SK-N-SH (cell line): Measurements from ENCODE around the gene TIAM2. TPM values are rescaled to one million over a fixed set of nuclear protein-coding genes. Genes with fewer than 3 reads are reported as not detected.
A peak's percentile ranks its signal among the peaks of the same experiment; 100 is the strongest.

Experiments
- CTCF ChIA-PET: fragments of 300-600, 350-600 bp; formaldehyde crosslinking; extraction: SDS; loops from one replicate; lab custom pipeline; 2021; lab: Yijun Ruan, JAX
- POLR2A ChIA-PET: fragments of 350-600 bp; sonication (Branson Sonifier 250); formaldehyde crosslinking; extraction: SDS; loops from one replicate; lab custom pipeline; 2020; ENCODE audit warnings: antibody characterized with exemption, inconsistent platforms; lab: Yijun Ruan, JAX
- DNase-seq: peaks from one replicate; pipeline ENCODE4 v3.0.0; 2012
- H2AFZ ChIP-seq: fragments of 200-600 bp; sonication (generic); 2 replicates; pipeline ENCODE4 v1.8.1; 2016; ENCODE audit warnings: antibody characterized with exemption, mild to moderate bottlenecking, low read depth
- H3F3A ChIP-seq: fragments of 200-600 bp; sonication (generic); replicated peaks from 2 replicates; pipeline ENCODE3; 2016; ENCODE audit warnings: antibody characterized with exemption, mild to moderate bottlenecking; ENCODE audit not compliant: insufficient read depth
- H3K27ac ChIP-seq, 2 experiments: fragments of 200-500 bp in 1 of 2; fragments of 200-600 bp in 1 of 2; sonication (Bioruptor generic) in 1 of 2; sonication (generic), shearing (Covaris generic) in 1 of 2; 2 replicates each; pipeline versions ENCODE4 v1.5.1 to v1.6.1; 2014 to 2016; ENCODE audit warnings: low read depth in 2 of 2, inconsistent platforms in 1 of 2, low read length in 1 of 2, mild to moderate bottlenecking in 1 of 2, mixed read lengths in 1 of 2
- H3K27me3 ChIP-seq: fragments of 200-600 bp; sonication (generic), shearing (Covaris generic); 2 replicates; pipeline ENCODE4 v1.6.1; 2016; ENCODE audit warnings: mixed run types; ENCODE audit not compliant: insufficient read depth
- H3K36me3 ChIP-seq, 2 experiments: fragments of 200-500 bp in 1 of 2; fragments of 200-600 bp in 1 of 2; sonication (Bioruptor generic) in 1 of 2; sonication (generic) in 1 of 2; replicated peaks in 1 of 2; 2 replicates each; pipeline versions ENCODE3 to v1.5.1; 2014 to 2016; ENCODE audit warnings: low read length in 1 of 2, mild to moderate bottlenecking in 1 of 2; ENCODE audit not compliant: insufficient read depth in 2 of 2, control insufficient read depth in 1 of 2
- H3K4me1 ChIP-seq, 2 experiments: fragments of 200-500 bp in 1 of 2; fragments of 200-600 bp in 1 of 2; sonication (Bioruptor generic) in 1 of 2; sonication (generic), shearing (Covaris generic) in 1 of 2; 2 replicates each; pipeline versions ENCODE4 v1.5.1 to v1.6.1; 2014 to 2016; ENCODE audit warnings: low read depth in 1 of 2, low read length in 1 of 2, mixed run types in 1 of 2; ENCODE audit not compliant: insufficient read depth in 2 of 2, control insufficient read depth in 1 of 2
- H3K4me2 ChIP-seq: fragments of 200-600 bp; sonication (generic), shearing (Covaris generic); 2 replicates; pipeline ENCODE4 v1.6.1; 2017; ENCODE audit warnings: mixed run types
- H3K4me3 ChIP-seq, 2 experiments: fragments of 200-500 bp in 1 of 2; fragments of 200-600 bp in 1 of 2; sonication (Bioruptor generic) in 1 of 2; sonication (generic), shearing (Covaris generic) in 1 of 2; 2 replicates each; pipeline versions ENCODE4 v1.5.1 to v1.8.1; 2014 to 2016; ENCODE audit warnings: low read depth in 2 of 2, inconsistent platforms in 1 of 2, low read length in 1 of 2, mild to moderate bottlenecking in 1 of 2, mixed read lengths in 1 of 2, moderate library complexity in 1 of 2
- H3K79me2 ChIP-seq: fragments of 200-600 bp; sonication (generic); 2 replicates; pipeline ENCODE4 v1.8.1; 2017; ENCODE audit warnings: mild to moderate bottlenecking; ENCODE audit not compliant: insufficient read depth
- H3K9ac ChIP-seq: fragments of 200-600 bp; sonication (generic); 2 replicates; pipeline ENCODE4 v1.6.1; 2017; ENCODE audit warnings: mixed run types
- H3K9me2 ChIP-seq: fragments of 200-600 bp; sonication (generic); 2 replicates; pipeline ENCODE4 v1.6.1; 2017; ENCODE audit warnings: mixed run types
- H3K9me3 ChIP-seq: fragments of 200-600 bp; sonication (generic); 2 replicates; pipeline ENCODE4 v1.6.1; 2017; ENCODE audit warnings: mixed run types, mild to moderate bottlenecking, moderate library complexity
- H4K20me1 ChIP-seq: fragments of 200-600 bp; sonication (generic); 2 replicates; pipeline ENCODE4 v1.6.1; 2017; ENCODE audit warnings: mild to moderate bottlenecking, mixed run types; ENCODE audit not compliant: insufficient read depth
- CTCF ChIP-seq: fragments of 200-600 bp; sonication (generic); IDR thresholded peaks from 2 replicates; pipeline ENCODE4 v1.6.1; 2017; ENCODE audit warnings: antibody characterized with exemption, mild to moderate bottlenecking, moderate library complexity
- EP300 ChIP-seq, 2 experiments: IDR thresholded peaks; 2 replicates each; pipeline versions ENCODE4 v1.4.0 to v1.6.1; 2012; ENCODE audit warnings: borderline replicate concordance in 1 of 2, low read depth in 1 of 2, low read length in 1 of 2
- EZH2phosphoT487 ChIP-seq: fragments of 200-600 bp; sonication (generic); IDR thresholded peaks from 2 replicates; pipeline ENCODE4 v1.6.1; 2017; ENCODE audit warnings: low read depth, mixed run types, mild to moderate bottlenecking, antibody characterized with exemption, moderate library complexity, borderline replicate concordance
- FOSL2 ChIP-seq: IDR thresholded peaks from 2 replicates; pipeline ENCODE4 v1.4.0; 2012; ENCODE audit warnings: low read depth, mild to moderate bottlenecking, moderate library complexity, borderline replicate concordance
- FOXM1 ChIP-seq: IDR thresholded peaks from 2 replicates; pipeline ENCODE4 v1.4.0; 2012; ENCODE audit warnings: low read depth, mild to moderate bottlenecking
- GABPA ChIP-seq: IDR thresholded peaks from 2 replicates; pipeline ENCODE4 v1.4.0; 2012; ENCODE audit warnings: low read depth, mild to moderate bottlenecking
- JUND ChIP-seq: IDR thresholded peaks from 2 replicates; pipeline ENCODE4 v1.4.0; 2012
- MEF2A ChIP-seq: IDR thresholded peaks from 2 replicates; pipeline ENCODE4 v1.4.0; 2012; ENCODE audit warnings: low read depth, borderline replicate concordance
- NFIC ChIP-seq: IDR thresholded peaks from 2 replicates; pipeline ENCODE4 v1.4.0; 2012; ENCODE audit warnings: borderline replicate concordance
- NRF1 ChIP-seq: IDR thresholded peaks from 2 replicates; pipeline ENCODE4 v1.6.1; 2012; ENCODE audit warnings: low read depth, mild to moderate bottlenecking, low read length
- RAD21 ChIP-seq: IDR thresholded peaks from 2 replicates; pipeline ENCODE4 v1.6.1; 2012; ENCODE audit warnings: mild to moderate bottlenecking, low read length
- RCOR1 ChIP-seq: fragments of 150-350 bp; IDR thresholded peaks from 2 replicates; pipeline ENCODE4 v1.6.1; 2017; ENCODE audit warnings: antibody characterized with exemption, low read length
- SMC3 ChIP-seq: IDR thresholded peaks from 2 replicates; pipeline ENCODE4 v1.6.1; 2012; ENCODE audit warnings: low read depth, low read length, improper control_type of control experiment
- TAF1 ChIP-seq: IDR thresholded peaks from 2 replicates; pipeline ENCODE4 v1.6.1; 2012; ENCODE audit warnings: low read depth, mild to moderate bottlenecking, low read length, moderate library complexity, borderline replicate concordance
- WGBS: methylation state at CpG from one replicate; pipeline ENCODE4 v1.1.6; 2017; ENCODE audit warnings: low lambda C conversion rate; 5-methylcytosine and 5-hydroxymethylcytosine counted together
- polyA plus RNA-seq, 3 experiments: library from polyadenylated mRNA; depleted of rRNA; stranded (reverse); fragments of >200 nt; gene quantifications; 2 replicates each; pipeline ENCODE4 v1.2.3, GENCODE V29; 2012
- TF ChIP-seq, protein P1 (sequence below): fragments of 150-350 bp; IDR thresholded peaks from 2 replicates; pipeline ENCODE4 v1.6.1; 2017; ENCODE audit warnings: antibody characterized with exemption, low read length, low read depth, borderline replicate concordance
- TF ChIP-seq, protein P2 (sequence below): IDR thresholded peaks from 2 replicates; pipeline ENCODE4 v1.6.1; 2012; ENCODE audit warnings: mild to moderate bottlenecking, low read depth, low read length, moderate library complexity
- TF ChIP-seq, protein P3 (sequence below): IDR thresholded peaks from 2 replicates; pipeline ENCODE4; 2012
- TF ChIP-seq, protein P4 (sequence below): fragments of 150-350 bp; IDR thresholded peaks from 2 replicates; pipeline ENCODE4 v1.6.1; 2016; ENCODE audit warnings: mild to moderate bottlenecking, low read depth, low read length
- TF ChIP-seq, protein P5 (sequence below): IDR thresholded peaks from 2 replicates; pipeline ENCODE4 v1.4.0; 2012; ENCODE audit warnings: low read depth

The TIAM2 gene
- polyA plus RNA-seq, 1 of the 3 experiments (the other 2 are of a cell fraction) = 13.6 TPM

DNA sequence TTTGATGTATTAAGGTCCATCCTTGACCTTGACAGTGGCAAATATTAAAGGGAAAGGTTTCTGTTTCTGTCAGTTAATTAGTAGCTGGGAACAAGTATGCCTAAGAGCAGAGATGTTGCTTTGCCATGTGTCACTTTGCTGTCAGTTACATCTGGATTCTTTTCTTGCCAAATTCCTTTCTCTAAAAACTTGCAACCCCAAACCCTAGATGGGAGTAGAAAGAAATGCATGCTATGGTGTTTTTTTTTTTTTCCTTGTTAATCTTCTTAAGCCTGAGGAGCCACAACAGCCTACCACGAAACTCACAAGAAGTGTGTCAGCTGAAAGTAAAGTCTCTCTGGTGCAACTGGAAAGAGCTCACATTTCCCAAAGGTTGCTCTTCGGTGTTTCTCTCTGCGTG, 250.7 kb downstream of the TIAM2 start:
- no peak for DNase-seq
- CTCF ChIA-PET = interaction anchor here (0.7 to 4.9 kb wide), 4 partner anchors 14 to 322 kb away, joined by 3 to 36 read pairs (median 4); no protein-coding TSS in a partner anchor
- Histone ChIP-seq H4K20me1 (no peaks in the 10 kb centered on the region), H3K9ac (no peak overlapping the region), H2AFZ (no peak overlapping the region), H3K36me3 (peaks cover 20 to 30% of the 10 kb centered on the region in 2 experiments), H3K9me3 (no peaks in the 10 kb centered on the region), H3K9me2 (no peaks in the 10 kb centered on the region), H3K4me3 (no peak overlapping the region), H3F3A (peaks cover 4% of the 10 kb centered on the region), H3K4me1 (peaks cover 0 to 3% of the 10 kb centered on the region in 2 experiments; a peak in 3 of 4 replicates), H3K79me2 (no peaks in the 10 kb centered on the region), H3K27me3 (no peaks in the 10 kb centered on the region), H3K4me2 (no peak overlapping the region), H3K27ac (peak overlapping the region in 1 of 2 experiments; percentile 61; a peak in 1 of 4 replicates)
- 95% methylated on average over 3 of the region's 3 CpGs for WGBS
- TF ChIP-seq, protein P1, sequence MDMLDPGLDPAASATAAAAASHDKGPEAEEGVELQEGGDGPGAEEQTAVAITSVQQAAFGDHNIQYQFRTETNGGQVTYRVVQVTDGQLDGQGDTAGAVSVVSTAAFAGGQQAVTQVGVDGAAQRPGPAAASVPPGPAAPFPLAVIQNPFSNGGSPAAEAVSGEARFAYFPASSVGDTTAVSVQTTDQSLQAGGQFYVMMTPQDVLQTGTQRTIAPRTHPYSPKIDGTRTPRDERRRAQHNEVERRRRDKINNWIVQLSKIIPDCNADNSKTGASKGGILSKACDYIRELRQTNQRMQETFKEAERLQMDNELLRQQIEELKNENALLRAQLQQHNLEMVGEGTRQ = no peak
- TF ChIP-seq TAF1 (no peak), NRF1 (no peak), SMC3 (no peak), FOXM1 (no peak), RCOR1 (no peak), EZH2phosphoT487 (no peak), NFIC (no peak), MEF2A (no peak), GABPA (no peak), JUND (no peak), CTCF (no peak), RAD21 (no peak), EP300 (IDR thresholded peaks at IDR 0.05; ENCODE audit: borderline replicate concordance in 1 of 2, low read depth in 1 of 2, low read length in 1 of 2) (no peak), FOSL2 (no peak)
- TF ChIP-seq, protein P2, sequence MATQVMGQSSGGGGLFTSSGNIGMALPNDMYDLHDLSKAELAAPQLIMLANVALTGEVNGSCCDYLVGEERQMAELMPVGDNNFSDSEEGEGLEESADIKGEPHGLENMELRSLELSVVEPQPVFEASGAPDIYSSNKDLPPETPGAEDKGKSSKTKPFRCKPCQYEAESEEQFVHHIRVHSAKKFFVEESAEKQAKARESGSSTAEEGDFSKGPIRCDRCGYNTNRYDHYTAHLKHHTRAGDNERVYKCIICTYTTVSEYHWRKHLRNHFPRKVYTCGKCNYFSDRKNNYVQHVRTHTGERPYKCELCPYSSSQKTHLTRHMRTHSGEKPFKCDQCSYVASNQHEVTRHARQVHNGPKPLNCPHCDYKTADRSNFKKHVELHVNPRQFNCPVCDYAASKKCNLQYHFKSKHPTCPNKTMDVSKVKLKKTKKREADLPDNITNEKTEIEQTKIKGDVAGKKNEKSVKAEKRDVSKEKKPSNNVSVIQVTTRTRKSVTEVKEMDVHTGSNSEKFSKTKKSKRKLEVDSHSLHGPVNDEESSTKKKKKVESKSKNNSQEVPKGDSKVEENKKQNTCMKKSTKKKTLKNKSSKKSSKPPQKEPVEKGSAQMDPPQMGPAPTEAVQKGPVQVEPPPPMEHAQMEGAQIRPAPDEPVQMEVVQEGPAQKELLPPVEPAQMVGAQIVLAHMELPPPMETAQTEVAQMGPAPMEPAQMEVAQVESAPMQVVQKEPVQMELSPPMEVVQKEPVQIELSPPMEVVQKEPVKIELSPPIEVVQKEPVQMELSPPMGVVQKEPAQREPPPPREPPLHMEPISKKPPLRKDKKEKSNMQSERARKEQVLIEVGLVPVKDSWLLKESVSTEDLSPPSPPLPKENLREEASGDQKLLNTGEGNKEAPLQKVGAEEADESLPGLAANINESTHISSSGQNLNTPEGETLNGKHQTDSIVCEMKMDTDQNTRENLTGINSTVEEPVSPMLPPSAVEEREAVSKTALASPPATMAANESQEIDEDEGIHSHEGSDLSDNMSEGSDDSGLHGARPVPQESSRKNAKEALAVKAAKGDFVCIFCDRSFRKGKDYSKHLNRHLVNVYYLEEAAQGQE = no peak
- TF ChIP-seq, protein P3, sequence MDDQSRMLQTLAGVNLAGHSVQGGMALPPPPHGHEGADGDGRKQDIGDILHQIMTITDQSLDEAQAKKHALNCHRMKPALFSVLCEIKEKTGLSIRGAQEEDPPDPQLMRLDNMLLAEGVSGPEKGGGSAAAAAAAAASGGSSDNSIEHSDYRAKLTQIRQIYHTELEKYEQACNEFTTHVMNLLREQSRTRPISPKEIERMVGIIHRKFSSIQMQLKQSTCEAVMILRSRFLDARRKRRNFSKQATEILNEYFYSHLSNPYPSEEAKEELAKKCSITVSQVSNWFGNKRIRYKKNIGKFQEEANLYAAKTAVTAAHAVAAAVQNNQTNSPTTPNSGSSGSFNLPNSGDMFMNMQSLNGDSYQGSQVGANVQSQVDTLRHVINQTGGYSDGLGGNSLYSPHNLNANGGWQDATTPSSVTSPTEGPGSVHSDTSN = no peak
- TF ChIP-seq, protein P4, sequence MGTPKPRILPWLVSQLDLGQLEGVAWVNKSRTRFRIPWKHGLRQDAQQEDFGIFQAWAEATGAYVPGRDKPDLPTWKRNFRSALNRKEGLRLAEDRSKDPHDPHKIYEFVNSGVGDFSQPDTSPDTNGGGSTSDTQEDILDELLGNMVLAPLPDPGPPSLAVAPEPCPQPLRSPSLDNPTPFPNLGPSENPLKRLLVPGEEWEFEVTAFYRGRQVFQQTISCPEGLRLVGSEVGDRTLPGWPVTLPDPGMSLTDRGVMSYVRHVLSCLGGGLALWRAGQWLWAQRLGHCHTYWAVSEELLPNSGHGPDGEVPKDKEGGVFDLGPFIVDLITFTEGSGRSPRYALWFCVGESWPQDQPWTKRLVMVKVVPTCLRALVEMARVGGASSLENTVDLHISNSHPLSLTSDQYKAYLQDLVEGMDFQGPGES = no peak
- TF ChIP-seq, protein P5, sequence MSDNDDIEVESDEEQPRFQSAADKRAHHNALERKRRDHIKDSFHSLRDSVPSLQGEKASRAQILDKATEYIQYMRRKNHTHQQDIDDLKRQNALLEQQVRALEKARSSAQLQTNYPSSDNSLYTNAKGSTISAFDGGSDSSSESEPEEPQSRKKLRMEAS = no peak
- POLR2A ChIA-PET = no interaction called here
